Kidney (tissue), 14 donors: ENCODE measurements around the gene LDLRAP1. TPM values are rescaled to one million over a fixed set of nuclear protein-coding genes. Genes with fewer than 3 reads are reported as not detected.
A peak's percentile ranks its signal among the peaks of the same experiment; 100 is the strongest.

Experiments
- DNase-seq, 5 donors: peaks; one replicate each; pipeline ENCODE4 v3.0.0-alpha.2; 2013 to 2020
- FAIRE-seq: peaks from 2 replicates; lab custom pipeline; 2012; peaks lifted over from hg19 to GRCh38; lab: Jason Lieb, UNC
- H3K27ac ChIP-seq, 2 donors: one replicate each; pipeline ENCODE4 v1.7.0; 2013; ENCODE audit warnings: low read depth in 2 of 2, low read length in 2 of 2, inconsistent platforms in 1 of 2
- H3K27me3 ChIP-seq: one replicate; pipeline ENCODE4 v1.7.1; 2013; ENCODE audit warnings: low read length, inconsistent platforms; ENCODE audit not compliant: control insufficient read depth, insufficient read depth
- H3K36me3 ChIP-seq, 3 donors: one replicate each; pipeline versions ENCODE4 v1.7.0 to v1.7.1; 2013; ENCODE audit warnings: low read length in 3 of 3, control low read depth in 1 of 3, inconsistent platforms in 1 of 3; ENCODE audit not compliant: insufficient read depth in 3 of 3, control insufficient read depth in 2 of 3
- H3K4me1 ChIP-seq, 3 donors: one replicate each; pipeline versions ENCODE4 v1.7.0 to v1.7.1; 2013; ENCODE audit warnings: low read length in 3 of 3, inconsistent platforms in 1 of 3, low read depth in 1 of 3; ENCODE audit not compliant: control insufficient read depth in 2 of 3, insufficient read depth in 2 of 3
- H3K4me3 ChIP-seq, 3 donors: one replicate each; pipeline versions ENCODE4 v1.7.0 to v1.8.1; 2013; ENCODE audit warnings: low read length in 3 of 3, control low read depth in 1 of 3, inconsistent platforms in 1 of 3
- H3K9ac ChIP-seq, 3 donors: one replicate each; pipeline versions ENCODE4 v1.7.0 to v1.7.1; 2013; ENCODE audit warnings: low read length in 3 of 3, control low read depth in 1 of 3, inconsistent platforms in 1 of 3
- H3K9me3 ChIP-seq, 3 donors: one replicate each; pipeline versions ENCODE4 v1.7.0 to v1.7.1; 2013; ENCODE audit warnings: low read length in 3 of 3, control low read depth in 1 of 3, inconsistent platforms in 1 of 3; ENCODE audit not compliant: control insufficient read depth in 2 of 3, insufficient read depth in 1 of 3
- CTCF ChIP-seq: IDR thresholded peaks from 3 replicates; pipeline ENCODE4 v1.5.1; 2012; ENCODE audit warnings: mild to moderate bottlenecking, moderate library complexity, borderline replicate concordance; ENCODE audit not compliant: insufficient read depth; ENCODE audit errors: extremely low read depth
- intact Hi-C: fragments of 100-400 bp; cut with DNase I; formaldehyde crosslinking; loops from one replicate; pipeline ENCODE4 v1.11.1; 2022
- polyA plus RNA-seq: library from polyadenylated mRNA; stranded (reverse); fragments of 350-450 nt; fragmentation: Illumina TruSeq; extraction: RNeasy Lipid Tissue Mini Kit (QIAGEN cat#74804); gene quantifications from one replicate; pipeline ENCODE4 v1.2.3, GENCODE V29; 2014; ENCODE audit warnings: low read depth, low replicate concordance; ENCODE audit not compliant: insufficient read depth
- total RNA-seq: library from RNA; stranded (reverse); fragmentation: NEBNext Ultra II Directional; extraction: Animal tissue kit (Norgen Biotek cat#: 25700); gene quantifications from one replicate; pipeline ENCODE4 v1.2.1, GENCODE V29; 2021
- donor health status: control.
- donor health status: control.
- donor health status: control.
- donor health status: control.
- donor health status: control.
- donor health status: DM: yes; HTN: yes; CAD: no.
- donor health status: Normal renal cell carcinoma (clear cell type).

Gene LDLRAP1
- total and polyA plus RNA-seq, 2 donors from 2014 or later = 14.4 to 26.2 TPM

- FAIRE-seq = no peak
- no peak for TF ChIP-seq CTCF
- no peak overlapping the region for H3K9ac ChIP-seq
- no peaks in the 10 kb centered on the region for H3K27me3 ChIP-seq
- H3K27ac ChIP-seq = no peak overlapping the region
- intact Hi-C loops = no loop called here
- no peaks in the 10 kb centered on the region for H3K9me3 ChIP-seq
- no peak overlapping the region for H3K4me3 ChIP-seq
- no peaks in the 10 kb centered on the region for H3K36me3 ChIP-seq
- H3K4me1 ChIP-seq = peaks cover 0 to 10% (median 6%) of the 10 kb centered on the region in 3 donors
- no peak for DNase-seq
Observed at GRCh38 chr1:25575191-25575590, 31.8 kb downstream of the LDLRAP1 start.

DNA sequence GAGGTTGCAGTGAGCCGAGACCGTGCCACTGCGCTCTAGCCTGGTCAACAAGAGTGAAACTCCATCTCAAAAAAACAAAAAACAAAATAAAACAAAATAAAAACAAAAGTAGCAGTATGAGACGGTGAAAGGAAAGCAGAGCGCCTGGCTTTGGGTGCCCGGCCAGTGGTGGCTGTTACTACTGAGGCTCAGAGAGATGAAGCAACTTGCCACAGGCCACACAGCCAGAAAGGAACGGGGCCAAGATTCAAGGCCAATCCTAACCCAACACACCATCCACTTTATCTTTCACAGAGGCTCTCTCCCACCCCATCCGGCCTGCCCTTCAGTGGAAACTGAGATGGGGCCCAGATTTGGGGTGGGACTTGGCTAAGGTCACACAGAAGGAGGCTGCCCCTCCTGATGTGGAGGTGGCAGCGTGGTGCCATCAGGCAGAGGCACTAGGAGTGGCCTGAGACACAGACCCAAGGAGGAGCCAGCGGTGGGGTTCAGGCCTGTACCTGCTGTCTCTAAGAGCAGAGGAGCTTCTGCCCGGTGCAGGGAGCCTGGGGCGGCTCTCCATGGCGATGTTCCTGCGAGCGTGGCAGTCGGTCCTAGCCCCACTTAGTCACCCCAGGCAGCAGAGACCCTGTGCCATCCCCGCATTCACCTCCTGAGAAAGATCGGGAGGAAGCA lies 33.2 kb downstream of the LDLRAP1 start:
- FAIRE-seq = no peak
- no peaks in the 10 kb centered on the region for H3K9me3 ChIP-seq
- TF ChIP-seq CTCF = no peak

GRCh38 chr1:25577134-25577920 lies 33.9 kb downstream of the LDLRAP1 start:
- H3K36me3 ChIP-seq = no peaks in the 10 kb centered on the region
- no peak overlapping the region for H3K27ac ChIP-seq
- no peak overlapping the region for H3K9ac ChIP-seq
- H3K4me1 ChIP-seq = peaks cover 0 to 10% (median 6%) of the 10 kb centered on the region in 3 donors
- intact Hi-C loops = no loop called here
- H3K9me3 ChIP-seq = no peaks in the 10 kb centered on the region
- no peak for TF ChIP-seq CTCF
- DNase-seq (peak in 1 of 5 donors; percentile 66), FAIRE-seq (no peak)
- H3K27me3 ChIP-seq = no peaks in the 10 kb centered on the region
- H3K4me3 ChIP-seq = no peak overlapping the region

More for the DNA sequence above, 33.2 kb downstream of the LDLRAP1 start:
- Histone ChIP-seq H3K27me3 (no peaks in the 10 kb centered on the region), H3K4me3 (no peak overlapping the region), H3K9ac (no peak overlapping the region), H3K4me1 (peaks cover 0 to 10% (median 6%) of the 10 kb centered on the region in 3 donors), H3K36me3 (no peaks in the 10 kb centered on the region), H3K27ac (no peak overlapping the region)
- peak in 1 of 5 donors; percentile 59 for DNase-seq
- intact Hi-C loops = no loop called here
